ENCODE results near the gene TXK. TPM values are rescaled to one million over a fixed set of nuclear protein-coding genes. Genes with fewer than 3 reads are reported as not detected.
A peak's percentile ranks its signal among the peaks of the same experiment; 100 is the strongest.

The TXK gene
- total and polyA plus RNA-seq, 10 of the 15 experiments (the other 5 are each of a cell fraction or from before 2014, with no cell fraction given): 0.44 to 2.9 (median 1.4) TPM

- H3K27me3 ChIP-seq (replicated peaks in 1 of 2; ENCODE audit: control insufficient read depth in 2 of 2, insufficient read depth in 2 of 2, low read length in 1 of 2): no peaks in the 10 kb centered on the region
- ATAC-seq (no peak), DNase-seq (ENCODE audit: low read depth, low spot score) (no peak), FAIRE-seq (no peak)
- H3K36me3 ChIP-seq (ENCODE audit: control insufficient read depth in 2 of 2, insufficient read depth in 2 of 2, low read length in 1 of 2): peaks cover 12 to 14% of the 10 kb centered on the region in 2 experiments; a peak in 3 of 4 replicates
- intact Hi-C loops (cut with micrococcal nuclease; ENCODE audit: unreplicated experiment): no loop called here
- no TSS peak for BruUV-seq (replicated peaks)
- H4K20me1 ChIP-seq (ENCODE audit: control insufficient read depth, insufficient read depth): no peaks in the 10 kb centered on the region
- H3K27ac ChIP-seq (ENCODE audit: control insufficient read depth, insufficient read depth): no peak overlapping the region
- no peak for TF ChIP-seq CHD4 (IDR thresholded peaks at IDR 0.05)
- TF ChIP-seq ZBTB40 (IDR thresholded peaks at IDR 0.05; ENCODE audit: borderline replicate concordance): no peak
- 0 out of 2 replicates have a peak, but pooled peaks have one; percentile 12 for TF ChIP-seq JUNB (IDR thresholded peaks at IDR 0.05)
- TF ChIP-seq NRF1 (conservative IDR thresholded peaks at IDR 0.05; ENCODE audit: low read depth, low read length): no peak
- ChIA-PET RAD21 (ENCODE audit: unreplicated experiment) (no interaction called here), POLR2A (no interaction called here), CTCF (interaction anchor here (2.0 kb wide), 1 partner anchor 8 kb away, joined by 5 read pairs; no protein-coding TSS in a partner anchor), SMC1A (ENCODE audit: uncharacterized antibody, unreplicated experiment) (interaction anchor here (1.2 to 4.3 kb wide), 3 partner anchors 11 to 112 kb away, joined by 3 to 20 read pairs (median 6); no protein-coding TSS in a partner anchor)
- H3K79me2 ChIP-seq (ENCODE audit: control insufficient read depth, insufficient read depth, low read length): no peaks in the 10 kb centered on the region
- in situ Hi-C loops (cut with MboI): no loop called here
- H3K4me3 ChIP-seq: no peak overlapping the region
- 60% methylated on average over 4 of the region's 4 CpGs for WGBS (ENCODE audit: insufficient coverage, insufficient replicate concordance, low lambda C conversion rate, missing lambda C conversion rate)
- no peaks in the 10 kb centered on the region for H3K4me1 ChIP-seq (ENCODE audit: control insufficient read depth, insufficient read depth, low read length)
- H3K9ac ChIP-seq (ENCODE audit: control insufficient read depth, insufficient read depth, low read length): no peak overlapping the region
- peaks cover 2% of the 10 kb centered on the region; the same call in 2 of the 3 replicates for H3K9me3 ChIP-seq (replicated peaks; ENCODE audit: control insufficient read depth, insufficient read depth, low read length)
- no peak overlapping the region for H2AFZ ChIP-seq (ENCODE audit: control insufficient read depth, low read depth, low read length)
- no peak overlapping the region for H3K4me2 ChIP-seq (ENCODE audit: control insufficient read depth, insufficient read depth)
Measured at GRCh38 chr4:48162162-48162561, 28.1 kb upstream of the TXK start.

Data from GM12878 (cell line).